ENCODE results near the gene KCNK7.

Gene KCNK7

GRCh38 chr11:65609665-65610064, 14.1 kb upstream of the KCNK7 start:
- no peak for TF ChIP-seq CTCF (IDR thresholded peaks at IDR 0.05; ENCODE audit: borderline replicate concordance, insufficient read depth, low read depth, low read length)
- H3K4me3 ChIP-seq (ENCODE audit: low read depth, low read length) = no peak overlapping the region

GRCh38 chr11:65609229-65609628, 13.6 kb upstream of the KCNK7 start:
- TF ChIP-seq CTCF (IDR thresholded peaks at IDR 0.05; ENCODE audit: borderline replicate concordance, insufficient read depth, low read depth, low read length) = no peak

GRCh38 chr11:65607614-65608426, 12.2 kb upstream of the KCNK7 start:
- TF ChIP-seq CTCF (IDR thresholded peaks at IDR 0.05; ENCODE audit: borderline replicate concordance, insufficient read depth, low read depth, low read length) = no peak
- H3K4me3 ChIP-seq (ENCODE audit: low read depth, low read length) = no peak overlapping the region

More at GRCh38 chr11:65609229-65609628, 13.6 kb upstream of the KCNK7 start:
- H3K4me3 ChIP-seq (ENCODE audit: low read depth, low read length) = no peak overlapping the region

GRCh38 chr11:65606876-65607613, 11.4 kb upstream of the KCNK7 start:
- H3K4me3 ChIP-seq (ENCODE audit: low read depth, low read length) = no peak overlapping the region
- TF ChIP-seq CTCF (IDR thresholded peaks at IDR 0.05; ENCODE audit: borderline replicate concordance, insufficient read depth, low read depth, low read length) = no peak

- H3K4me3 ChIP-seq (ENCODE audit: low read depth, low read length) = no peak overlapping the region
- no peak for TF ChIP-seq CTCF (IDR thresholded peaks at IDR 0.05; ENCODE audit: borderline replicate concordance, insufficient read depth, low read depth, low read length)
Measured at GRCh38 chr11:65604258-65604657, 8.7 kb upstream of the KCNK7 start.

GRCh38 chr11:65599955-65600246, 4.3 kb upstream of the KCNK7 start:
- H3K4me3 ChIP-seq (ENCODE audit: low read depth, low read length) = no peak overlapping the region
- no peak for TF ChIP-seq CTCF (IDR thresholded peaks at IDR 0.05; ENCODE audit: borderline replicate concordance, insufficient read depth, low read depth, low read length)

Data from GM12875 (cell line).